GM19023 (cell line): Measurements from ENCODE around the gene ANKRD10.

ENCODE experiments used
- ATAC-seq: cut with Tn5 transposase; IDR thresholded peaks from one replicate; pipeline ENCODE4 v1.9.1; 2021; ENCODE audit warnings: mild to moderate bottlenecking, moderate library complexity; ENCODE audit not compliant: unreplicated experiment

Gene ANKRD10

DNA sequence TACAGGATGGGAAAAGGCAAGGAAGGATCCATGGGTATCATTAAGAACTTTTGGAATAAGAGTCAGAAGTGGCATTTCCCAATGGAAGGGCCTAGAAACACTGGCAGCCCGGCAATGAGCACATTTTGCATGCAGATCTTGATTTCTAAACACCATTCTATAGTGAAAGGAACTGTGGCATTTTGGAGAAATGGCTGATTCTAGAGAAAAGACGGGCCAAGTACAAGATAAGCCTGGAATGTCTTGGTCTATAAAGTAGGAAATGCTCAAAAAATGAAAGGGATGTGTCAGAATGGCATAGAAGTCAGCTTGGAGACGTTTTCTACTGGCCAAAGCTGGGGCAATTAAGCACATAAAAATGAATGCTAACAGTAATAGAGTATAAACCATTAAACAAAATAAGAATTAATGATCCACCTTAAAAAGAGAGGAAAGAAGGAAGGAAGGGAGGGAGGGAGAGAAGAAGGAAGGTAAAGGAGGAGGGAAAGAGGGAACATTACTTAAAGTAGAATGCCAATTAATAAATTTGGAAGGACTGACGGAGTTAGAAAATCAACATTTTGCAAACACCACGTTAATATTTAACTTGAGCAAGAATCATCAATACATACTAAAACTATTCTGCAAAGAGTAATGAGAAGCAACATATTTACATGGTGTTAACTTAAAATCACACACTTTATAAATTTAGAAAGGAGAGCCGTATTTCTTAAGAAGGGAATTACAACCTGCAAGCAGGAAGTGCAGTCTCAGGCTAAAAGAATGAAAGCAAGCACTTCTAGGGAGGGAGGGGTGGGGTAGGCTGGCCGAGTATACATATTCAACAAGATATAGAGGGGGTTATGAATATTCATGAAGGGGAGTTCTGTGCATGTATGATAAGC, 78.9 kb downstream of the ANKRD10 start:
- no peak for ATAC-seq

DNA sequence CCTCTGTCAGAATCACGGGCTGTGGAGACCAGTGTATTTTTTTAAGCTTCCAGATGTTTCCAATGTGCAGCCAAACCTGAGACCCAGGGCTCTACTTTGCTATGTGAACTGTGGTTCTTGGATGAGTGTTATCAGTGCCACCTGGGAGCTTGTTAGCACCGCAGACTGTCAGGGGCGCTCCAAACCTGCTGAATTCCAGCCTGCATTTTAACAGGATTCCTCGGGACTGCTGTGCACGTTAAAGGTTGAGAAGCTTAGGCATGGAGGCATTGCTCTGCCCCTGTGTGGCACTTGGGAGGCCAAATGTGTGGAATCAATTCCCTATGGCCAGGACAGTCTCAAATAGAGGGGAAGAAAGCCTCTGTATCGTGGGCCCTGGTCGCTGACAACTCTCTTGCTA, 80.3 kb downstream of the ANKRD10 start:
- no peak for ATAC-seq

DNA sequence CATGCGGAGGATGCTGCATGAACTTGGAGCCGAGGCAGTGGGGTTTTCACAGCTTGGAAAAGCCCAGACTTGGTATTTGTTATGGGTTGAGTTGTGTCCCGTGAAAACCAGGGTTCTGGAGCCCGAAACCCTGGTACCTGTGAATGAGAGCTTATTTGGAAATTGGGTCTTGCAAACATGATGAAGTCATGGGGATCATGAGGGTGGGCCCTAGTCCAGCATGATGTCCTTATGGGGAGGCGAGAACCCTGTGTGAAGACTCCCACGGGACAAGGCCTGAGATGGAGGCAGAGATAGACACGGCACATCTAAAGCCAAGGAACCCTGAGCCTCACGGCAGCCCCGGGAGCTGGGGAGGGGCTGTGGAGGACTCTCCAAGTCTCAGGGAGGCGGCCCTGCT, 82.3 kb downstream of the ANKRD10 start:
- no peak for ATAC-seq

DNA sequence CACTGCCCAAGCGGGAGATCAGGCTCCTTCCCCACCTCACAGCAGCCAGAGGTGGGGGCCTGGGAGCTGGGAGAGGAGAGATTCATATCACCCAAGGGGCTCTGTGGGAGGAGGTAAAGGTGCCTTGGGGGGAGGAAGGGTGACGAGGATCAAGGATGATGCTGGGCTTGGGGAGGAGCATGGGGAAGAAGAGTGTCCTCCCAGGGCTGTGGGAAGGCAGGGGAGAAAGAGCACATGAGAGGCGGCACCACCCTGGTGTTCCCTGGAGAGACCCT, 82.7 kb downstream of the ANKRD10 start:
- no peak for ATAC-seq

DNA sequence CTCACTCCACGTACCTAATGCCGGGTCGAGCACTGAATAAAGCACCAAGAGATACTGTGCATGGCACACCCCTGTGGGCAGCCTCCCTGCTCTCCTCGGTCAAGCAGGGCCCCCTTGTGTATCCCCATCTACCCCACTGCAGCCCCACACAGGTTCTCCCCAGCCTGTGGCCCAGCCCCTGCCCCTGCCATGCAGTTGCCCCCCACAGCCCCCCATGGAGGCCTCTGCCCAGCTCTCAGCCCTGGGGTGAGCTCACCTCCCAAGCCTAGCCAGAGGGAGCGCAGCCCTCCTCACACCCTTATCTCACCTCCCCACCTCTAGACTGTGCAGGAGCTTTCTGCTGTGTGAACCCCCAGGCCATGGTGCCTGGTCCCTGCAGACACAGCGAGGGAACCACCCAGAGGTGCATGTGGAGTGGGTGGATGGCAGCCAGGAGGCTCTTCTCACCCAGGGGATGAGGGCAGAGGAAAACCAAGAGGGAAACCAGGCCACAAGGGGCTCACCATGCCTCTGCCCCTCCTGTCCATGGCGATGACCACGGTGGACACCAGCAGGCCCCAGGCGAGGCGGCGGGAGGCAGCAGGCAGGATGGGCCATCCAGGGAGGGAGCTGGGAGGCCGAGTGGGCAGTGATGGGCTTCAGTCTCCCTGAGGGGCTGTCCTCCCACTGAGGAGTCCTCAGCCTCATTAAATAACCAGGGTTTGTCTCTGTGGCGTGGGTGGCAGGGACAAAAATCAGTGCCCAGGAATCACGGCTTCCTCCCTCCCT, 83.2 kb downstream of the ANKRD10 start:
- no peak for ATAC-seq

DNA sequence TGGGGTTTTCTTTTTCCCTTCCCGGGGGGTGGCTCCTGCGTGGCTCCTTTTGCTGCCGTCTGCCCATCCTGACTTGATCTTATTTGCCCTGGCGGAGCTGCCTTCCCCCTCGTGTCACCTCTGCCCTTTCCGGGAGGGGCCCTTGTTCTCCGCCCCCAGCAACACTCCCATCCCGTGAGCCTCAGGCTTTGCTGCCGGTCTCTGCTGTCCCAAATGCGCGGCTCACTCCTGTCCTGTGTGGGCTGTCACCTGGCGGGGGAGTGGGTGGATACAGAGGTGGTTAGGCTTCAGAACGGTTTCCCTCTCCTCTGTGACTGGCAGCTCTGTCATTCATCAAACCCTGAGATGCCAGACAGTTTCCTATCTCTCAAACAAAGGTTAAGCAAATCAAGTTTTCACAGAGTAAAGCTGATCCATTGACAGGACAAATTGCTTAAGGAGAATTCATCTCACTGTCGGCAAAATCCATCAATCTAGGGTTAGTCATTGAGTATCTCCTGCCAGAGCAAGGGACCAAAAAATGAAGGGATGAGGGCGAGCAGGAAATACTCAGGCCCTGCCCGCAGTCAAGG, 84.0 kb downstream of the ANKRD10 start:
- no peak for ATAC-seq

DNA sequence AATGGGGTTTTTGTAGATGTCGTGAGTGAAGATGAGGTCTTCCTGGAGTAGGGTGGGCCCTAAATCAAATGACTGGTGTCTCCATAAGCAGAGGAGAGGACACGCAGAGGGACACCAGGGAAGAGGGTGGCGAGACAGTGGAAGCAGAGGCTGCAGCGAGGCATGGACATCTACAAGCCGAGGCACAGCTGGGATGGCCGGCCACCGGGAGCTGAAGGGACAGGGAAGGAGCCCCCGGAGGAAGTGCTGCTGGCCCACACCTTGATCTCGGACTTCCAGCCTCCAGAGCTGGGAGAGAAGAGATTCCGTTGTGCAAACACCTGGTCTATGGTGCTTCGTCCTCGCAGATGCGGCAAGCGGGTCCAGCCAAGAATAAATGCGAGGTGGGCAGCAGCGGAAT, 84.5 kb downstream of the ANKRD10 start:
- ATAC-seq = no peak

DNA sequence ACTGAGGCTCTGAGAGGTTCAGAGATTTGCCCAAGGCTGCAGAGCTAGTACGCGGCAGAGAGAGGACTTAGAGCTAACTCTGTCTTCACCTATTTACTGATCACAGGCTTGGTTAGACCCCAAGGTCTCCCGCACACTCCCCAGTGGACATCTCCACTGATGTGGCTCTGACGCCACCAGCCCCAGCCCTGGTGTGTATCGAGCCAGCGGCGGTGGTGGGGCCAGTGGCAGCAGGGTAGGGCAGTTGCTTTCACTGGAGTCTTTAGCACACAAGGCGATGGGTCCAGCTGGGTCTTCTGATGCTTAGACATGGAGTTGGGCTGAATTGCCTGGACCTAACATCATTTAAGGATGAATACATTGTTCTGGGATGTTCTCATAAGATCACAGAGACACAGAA, 85.4 kb downstream of the ANKRD10 start:
- no peak for ATAC-seq

DNA sequence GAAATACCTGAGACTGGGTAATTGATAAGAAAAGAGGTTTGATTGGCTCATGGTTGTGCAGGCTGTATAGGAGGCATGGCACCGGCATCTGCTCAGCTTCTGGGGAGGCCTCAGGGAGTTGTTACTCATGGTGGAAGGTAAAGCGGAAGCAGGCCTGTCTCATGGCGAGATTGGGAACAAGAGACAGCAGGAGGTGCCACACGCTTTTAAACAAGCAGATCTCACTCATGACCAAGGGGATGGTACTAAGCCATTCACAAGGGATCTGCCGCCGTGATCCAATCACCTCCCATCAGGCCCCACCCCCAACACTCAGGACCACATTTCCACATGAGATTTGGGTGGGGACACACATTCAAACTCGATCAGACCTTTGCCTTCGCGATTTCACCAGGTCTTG, 86.2 kb downstream of the ANKRD10 start:
- no peak for ATAC-seq
